HTERT RPE-1 (cell line): ENCODE data around the gene UCHL5.
"Not testable (repeated sequence)": the region's sequence is repeated elsewhere in the genome, so short reads cannot be mapped to it uniquely, and the experiment has no call there.

Source experiments
- in situ Hi-C: fragments of 300-500 bp; cut with MboI; formaldehyde crosslinking; loops from 4 replicates; pipeline ENCODE4 v1.14.3; 2020; ENCODE audit warnings: low sequenced_read_pairs

UCHL5 gene

DNA sequence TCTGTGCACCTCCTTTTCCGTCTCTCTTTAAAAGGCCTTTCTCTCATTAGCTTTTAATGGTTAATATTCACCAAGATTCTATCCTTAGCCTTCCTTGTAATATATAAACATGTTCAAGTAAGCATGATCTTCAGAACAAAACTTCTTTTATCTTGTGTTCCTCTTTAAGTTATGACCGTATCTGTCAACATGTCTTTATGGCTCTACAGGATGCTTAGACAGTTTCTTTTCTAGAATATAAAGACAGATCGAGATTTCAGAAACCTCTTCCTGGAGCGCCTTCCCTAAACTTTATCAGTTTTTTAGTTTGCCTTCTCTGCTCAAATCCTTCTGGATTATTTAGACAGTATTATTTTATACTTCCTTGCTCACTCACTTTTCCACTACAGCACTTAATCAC, 7.4 kb upstream of the UCHL5 start:
- in situ Hi-C loops: no loop called here

- in situ Hi-C loops: no loop called here
Measured at GRCh38 chr1:193065954-193066353, 6.8 kb upstream of the UCHL5 start.

GRCh38 chr1:193062698-193063463, 3.7 kb upstream of the UCHL5 start:
- in situ Hi-C loops: no loop called here

- in situ Hi-C loops: no loop called here
Measured at GRCh38 chr1:193060938-193061337, 1.8 kb upstream of the UCHL5 start.

DNA sequence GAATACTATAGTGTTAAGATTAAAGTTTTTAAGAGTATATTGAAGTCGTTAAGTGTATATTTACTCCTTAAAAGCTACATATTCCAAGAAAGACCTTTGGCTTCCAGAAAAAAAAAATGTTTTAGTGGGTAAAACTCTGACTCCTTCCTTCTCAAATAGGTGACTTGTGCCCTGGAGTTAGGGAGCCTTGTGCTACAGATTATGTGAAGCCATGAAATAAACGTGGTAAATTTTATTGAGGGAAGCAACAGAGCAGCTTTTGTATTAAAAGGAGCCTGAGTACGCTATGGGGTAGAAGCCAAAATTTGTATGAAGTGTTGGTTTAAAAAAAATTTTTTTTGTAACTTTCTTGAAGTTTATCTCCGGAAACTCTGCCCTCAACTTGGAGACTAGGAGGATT, 1.2 kb upstream of the UCHL5 start:
- in situ Hi-C loops: no loop called here

DNA sequence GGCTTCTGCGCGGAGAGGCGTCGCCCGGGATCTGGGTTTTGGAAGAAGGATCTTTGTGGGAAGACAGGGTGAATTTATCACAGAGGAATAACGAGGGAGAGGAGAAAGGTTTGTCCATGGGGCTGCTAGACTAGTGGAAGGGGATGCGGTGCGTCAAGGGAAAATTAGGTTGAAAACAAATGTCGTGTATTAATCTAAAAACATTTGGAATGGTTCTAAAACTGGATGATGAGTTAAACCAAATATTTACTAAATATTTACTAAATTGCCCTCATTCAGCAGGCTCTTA, 899 bp upstream of the UCHL5 start:
- in situ Hi-C loops: no loop called here

DNA sequence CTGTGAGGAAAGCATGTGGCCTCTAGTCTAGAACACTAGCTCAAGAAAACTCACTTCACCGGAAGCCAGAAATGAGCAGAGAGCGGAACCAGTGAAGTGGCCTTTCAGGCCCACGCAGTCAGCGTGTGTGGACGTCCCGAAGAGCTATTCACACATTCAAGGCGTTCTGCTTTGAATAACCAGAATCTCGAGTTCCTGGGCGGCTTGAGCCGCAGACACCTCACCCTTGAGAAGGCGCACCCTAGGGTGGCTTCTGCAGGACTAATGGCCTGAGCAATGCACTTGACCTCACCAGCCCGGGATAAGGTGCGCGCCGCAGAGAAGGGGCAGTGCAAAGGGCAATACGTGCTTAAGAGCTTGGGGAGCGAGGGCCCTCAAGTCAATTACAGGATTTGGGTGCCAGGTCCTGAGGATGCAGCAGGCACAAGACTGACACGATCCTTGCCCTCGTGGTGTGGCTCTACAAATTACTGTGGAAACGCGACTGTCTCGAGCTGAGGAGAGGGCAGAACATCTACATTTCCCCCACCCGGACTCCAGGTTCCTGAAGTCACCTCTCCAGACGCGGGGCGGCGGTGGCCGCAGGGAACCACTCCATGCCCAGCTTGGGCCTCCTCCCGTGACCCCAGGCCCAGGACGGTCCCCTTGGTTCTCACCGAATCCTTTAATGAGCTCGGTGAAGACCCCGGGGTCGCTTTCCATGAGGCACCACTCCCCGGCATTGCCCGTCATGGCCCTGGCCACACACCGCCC, 455 bp downstream of the UCHL5 start:
- in situ Hi-C loops: no loop called here

DNA sequence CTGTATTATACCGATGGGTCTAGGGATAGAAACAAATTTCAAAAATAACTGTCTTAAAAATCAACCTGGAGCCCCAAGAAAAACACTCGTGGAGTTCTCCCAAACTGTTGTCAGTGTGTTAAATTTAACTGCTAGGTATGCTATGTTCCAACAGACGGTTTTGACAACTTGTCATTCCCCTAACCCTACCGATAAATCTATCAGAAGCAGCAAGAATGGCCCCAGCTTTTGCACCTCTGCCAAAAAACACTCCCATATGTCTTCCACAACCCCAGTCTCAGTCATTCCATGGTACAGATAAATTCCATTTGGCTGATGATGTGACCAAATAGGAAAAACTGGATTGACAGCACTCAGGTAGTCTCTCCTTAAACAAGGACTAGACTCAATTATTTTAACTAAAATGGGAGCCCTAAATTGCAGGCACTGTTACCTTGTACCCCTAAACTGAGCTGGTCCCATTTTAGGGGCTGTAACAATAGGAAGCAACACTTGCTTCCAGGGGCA, 4.9 kb downstream of the UCHL5 start:
- in situ Hi-C loops: no loop called here

- in situ Hi-C loops: not testable (repeated sequence)
Measured at GRCh38 chr1:193048913-193049312, 10.2 kb downstream of the UCHL5 start.

DNA sequence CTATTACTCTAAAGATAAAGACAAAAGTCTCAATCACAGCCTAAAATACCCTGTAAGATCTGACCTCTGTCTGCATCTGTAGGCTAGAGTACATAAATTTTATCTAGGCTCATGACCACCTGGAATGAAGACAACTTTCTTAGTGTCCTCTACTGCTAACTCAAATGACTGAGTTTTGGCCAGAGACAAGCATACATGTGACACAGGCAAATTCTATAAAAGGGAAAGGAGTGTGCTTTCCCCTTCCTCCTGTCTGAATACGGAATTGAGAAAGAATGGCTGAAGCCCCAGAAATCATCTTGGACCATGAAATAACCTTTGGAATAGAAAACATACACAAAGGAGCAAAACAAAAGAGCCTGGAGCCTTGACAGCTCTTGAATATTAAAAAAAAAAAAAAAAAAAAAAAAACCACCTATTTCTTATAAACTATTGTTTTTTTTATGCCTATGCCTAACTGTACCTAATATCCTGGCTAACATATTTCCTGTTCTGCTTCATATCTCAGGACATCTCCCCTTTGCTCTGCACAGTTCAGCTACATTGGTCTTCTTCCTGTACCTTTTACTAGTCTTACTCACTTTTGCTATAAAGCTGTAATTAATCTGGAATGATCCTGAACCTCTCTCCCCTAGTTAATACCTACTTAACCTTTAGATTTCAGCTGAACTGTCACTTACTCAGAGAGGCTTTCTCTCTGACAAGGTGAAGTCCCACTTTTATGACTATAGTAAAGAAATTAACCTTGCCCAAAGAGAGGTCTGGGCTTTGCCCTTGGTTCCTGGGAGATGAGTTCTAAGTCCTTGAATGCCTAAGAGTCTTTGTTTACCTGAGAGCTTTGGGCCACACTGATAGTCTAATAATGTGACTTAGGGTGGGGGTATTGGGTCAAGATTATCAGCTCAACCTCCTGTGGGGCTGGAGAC, 16.1 kb downstream of the UCHL5 start:
- in situ Hi-C loops: no loop called here

GRCh38 chr1:193040011-193040410, 19.1 kb downstream of the UCHL5 start:
- in situ Hi-C loops: no loop called here

- in situ Hi-C loops: no loop called here
Measured at GRCh38 chr1:193036337-193037047, 22.7 kb downstream of the UCHL5 start.

GRCh38 chr1:193033610-193034009, 25.6 kb downstream of the UCHL5 start:
- in situ Hi-C loops: no loop called here

DNA sequence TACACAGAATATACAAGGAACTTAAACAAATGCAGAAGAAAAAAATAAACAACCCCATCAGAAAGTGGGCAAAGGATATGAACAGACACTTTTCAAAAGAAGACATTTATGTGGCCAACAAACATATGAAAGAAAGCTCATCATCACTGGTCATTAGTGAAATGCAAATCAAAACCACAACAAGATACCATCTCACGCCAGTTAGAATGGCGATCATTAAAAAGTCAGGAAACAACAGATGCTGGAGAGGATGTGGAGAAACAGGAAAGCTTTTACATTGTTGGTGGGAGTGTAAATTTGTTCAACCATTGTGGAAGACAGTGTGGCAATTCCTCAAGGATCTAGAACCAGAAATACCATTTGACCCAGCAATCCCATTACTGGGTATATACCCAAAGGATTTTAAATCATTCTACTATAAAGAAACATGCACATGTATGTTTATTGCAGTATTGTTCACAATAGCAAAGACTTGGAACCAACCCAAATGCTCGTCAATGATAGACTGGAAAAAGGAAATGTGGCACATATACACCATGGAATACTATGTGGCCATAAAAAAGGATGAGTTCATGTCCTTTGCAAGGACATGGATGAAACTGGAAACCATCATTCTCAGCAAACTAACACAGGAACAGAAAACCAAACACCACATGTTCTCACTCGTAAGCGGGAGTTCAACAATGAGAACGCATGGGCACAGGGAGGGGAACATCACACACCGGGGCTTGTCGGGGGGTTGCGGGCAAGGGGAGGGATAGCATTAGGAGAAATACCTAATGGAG, 26.3 kb downstream of the UCHL5 start:
- in situ Hi-C loops: not testable (repeated sequence)

- in situ Hi-C loops: no loop called here
Measured at GRCh38 chr1:193031431-193031830, 27.7 kb downstream of the UCHL5 start.

DNA sequence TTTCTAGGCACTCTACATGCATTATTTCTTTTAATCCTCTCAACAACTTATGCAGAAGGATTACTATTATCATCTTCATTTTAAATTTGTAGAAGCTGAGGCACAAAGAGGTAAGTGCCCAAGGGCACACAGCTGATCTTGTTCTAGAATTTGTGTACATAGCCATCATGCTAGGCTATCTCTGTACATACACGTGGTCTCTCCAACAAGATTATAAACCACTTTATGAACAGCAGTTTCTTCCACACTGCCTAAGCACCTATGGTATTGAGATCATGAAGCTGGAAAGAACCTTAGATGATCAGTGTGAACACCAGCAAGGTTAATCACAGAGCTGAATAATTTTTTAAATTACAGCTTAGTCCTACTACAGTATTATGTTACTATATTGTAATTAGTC, 28.9 kb downstream of the UCHL5 start:
- in situ Hi-C loops: no loop called here

DNA sequence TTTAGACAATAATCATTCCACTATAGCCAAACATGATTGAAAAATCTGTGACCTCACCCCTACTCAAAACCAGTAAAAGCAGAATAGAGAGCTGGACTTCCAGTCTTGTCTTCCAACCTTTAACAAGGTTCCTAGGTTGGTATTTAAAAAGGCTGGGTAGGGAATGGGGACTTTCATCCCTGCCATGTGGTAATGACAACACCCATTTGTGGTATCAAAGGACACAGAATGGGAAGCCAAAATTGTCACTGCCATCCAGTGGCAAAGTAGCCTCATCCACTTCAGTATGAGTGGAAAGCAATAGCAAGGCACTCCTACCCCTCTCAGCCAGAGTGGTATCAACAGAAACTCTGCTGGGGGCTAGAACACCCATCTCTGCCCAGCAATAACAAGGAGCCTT, 33.9 kb downstream of the UCHL5 start:
- in situ Hi-C loops: no loop called here

- in situ Hi-C loops: no loop called here
Measured at GRCh38 chr1:193019442-193020026, 39.6 kb downstream of the UCHL5 start.

DNA sequence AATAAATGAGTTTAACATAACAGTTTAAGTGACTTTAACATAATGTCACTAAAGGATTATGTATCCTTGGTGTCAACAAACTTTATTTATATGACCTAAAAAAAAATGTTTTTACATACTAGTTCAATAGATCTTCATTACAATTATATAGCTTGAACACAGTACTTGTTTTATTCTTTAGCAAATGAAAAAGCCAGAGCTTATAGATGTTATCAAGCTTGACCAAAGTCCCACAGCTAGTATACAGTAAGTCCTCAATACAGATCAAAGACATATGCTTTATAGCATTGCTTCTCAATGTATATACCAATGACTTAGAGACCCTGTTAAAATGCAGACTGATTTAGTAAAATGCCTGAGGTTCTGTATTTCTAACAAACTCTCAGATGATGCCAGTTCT, 42.4 kb downstream of the UCHL5 start:
- in situ Hi-C loops: no loop called here

DNA sequence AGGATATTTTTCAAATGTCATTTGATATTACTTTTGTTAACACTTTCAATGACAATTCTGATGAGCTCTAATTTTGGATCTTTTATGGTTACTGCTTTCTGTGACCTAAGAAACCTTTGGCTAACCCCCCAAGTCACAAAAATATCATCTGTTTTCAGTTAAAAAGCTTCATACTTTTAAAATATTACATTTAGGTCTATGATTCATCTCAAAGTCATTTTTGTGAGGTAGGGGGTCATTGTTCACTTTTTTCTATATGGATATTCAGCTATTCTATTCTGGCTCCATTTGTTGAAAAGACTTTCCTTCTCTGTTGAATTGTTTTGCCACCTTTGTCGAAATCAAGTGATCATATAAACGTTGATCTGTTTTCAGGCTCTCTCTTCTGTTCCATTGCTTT, 44.8 kb downstream of the UCHL5 start:
- in situ Hi-C loops: no loop called here
